ENCODE measurements around the gene CAPZB.

Gene CAPZB

DNA sequence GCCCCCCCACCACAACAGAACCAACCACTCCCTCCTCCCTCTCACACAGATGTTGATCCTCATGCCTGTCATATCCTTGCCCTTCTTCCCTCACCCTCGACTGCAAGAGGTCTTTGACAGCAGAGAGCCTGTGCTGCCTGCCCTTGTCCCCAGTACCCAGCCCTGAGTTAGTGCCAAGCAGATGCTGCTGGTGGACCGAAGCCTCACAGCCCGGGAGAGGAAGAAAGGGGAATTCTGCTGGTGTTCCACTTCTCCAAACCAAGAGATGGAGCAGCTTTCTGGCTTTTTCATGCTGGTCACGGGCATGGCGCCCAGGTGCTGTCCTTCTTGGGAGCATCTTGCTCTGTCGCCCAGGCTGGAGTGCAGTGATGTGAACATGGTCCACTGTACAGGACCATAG is 104.1 kb downstream of the CAPZB start:
- no peak for DNase-seq

GRCh38 chr1:19377812-19378718 is 107.3 kb downstream of the CAPZB start:
- DNase-seq, result peak in 1 of 2 donors; percentile 13

DNA sequence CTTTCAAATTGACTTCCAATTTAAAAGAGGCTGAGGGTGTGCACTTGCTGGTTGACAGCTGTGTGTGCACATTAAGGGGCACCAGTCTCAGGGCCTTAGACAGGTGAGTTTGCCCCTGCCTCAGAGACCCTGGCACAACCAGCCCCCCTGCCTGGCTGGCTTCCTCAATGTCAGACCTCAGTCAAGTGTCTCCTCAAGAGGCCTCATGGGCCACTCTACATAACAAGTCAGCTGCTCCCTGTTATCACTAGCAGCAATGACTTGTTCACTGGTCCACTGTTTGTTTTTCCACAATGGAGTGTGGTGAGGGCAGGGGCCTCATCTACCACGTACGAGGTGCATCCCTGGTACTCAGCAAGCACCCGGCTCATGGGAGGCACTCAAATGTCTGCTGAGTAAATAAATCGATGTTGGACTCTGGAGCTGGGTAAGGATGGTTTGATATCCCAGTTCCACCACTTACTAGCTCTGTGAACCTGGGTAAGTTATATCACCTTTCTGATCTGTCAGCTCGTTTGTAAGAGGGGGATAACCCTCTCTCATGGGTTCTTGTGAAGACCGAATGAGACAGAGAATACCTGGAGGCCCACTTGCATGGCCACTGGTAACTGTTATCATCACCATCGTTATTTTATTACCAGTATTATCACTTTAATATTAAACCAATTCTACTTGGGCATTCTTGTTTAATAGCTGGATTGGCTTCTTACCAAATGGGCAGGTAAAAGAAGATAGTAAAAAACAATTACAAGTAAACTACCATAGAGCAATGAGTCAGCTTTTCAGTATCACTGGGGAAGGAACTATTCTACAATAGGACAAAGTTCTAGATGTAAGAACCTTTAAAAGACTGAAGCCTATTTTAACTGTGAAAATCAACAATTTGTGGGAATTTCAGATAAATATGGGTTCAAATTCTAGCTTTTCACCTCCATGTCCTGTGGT is 108.6 kb downstream of the CAPZB start:
- DNase-seq, result no peak

DNA sequence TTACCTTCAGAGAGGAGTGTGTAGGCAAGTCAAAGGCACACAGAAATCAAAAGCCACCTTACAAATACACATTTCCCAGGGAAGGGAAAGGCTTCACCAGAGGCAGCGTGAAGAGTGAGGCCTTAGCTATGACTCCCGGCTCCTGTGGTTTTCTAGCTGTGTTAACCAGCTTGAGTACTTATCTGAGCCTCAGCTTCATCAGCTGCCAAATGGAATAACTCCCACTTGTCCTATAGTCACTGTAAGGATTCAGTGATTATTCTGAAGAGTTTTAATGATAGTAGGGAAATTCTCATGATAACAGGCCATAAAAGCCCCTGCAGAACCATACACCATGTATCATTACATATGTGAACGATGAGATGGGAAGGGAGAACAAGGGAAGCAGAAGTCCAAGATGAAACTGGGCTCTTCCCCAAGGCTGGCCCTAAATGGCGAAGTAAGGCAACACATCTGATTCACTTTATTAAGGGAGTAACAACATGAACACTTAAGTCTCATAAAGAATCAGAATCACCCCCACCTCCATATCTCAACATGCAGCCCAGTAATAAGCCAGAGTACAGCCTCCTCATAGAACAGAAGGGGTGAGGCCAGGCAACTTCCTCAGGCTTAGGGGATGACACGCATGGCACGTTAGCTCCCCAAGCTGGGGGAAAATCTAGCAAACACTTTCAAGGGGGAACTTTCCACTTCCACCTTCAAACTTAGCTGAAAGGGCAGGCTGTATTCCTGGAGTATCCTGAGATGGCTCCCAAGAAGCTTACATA is 109.5 kb downstream of the CAPZB start:
- DNase-seq, result no peak

- DNase-seq, result no peak
These were observed 110.4 kb downstream of the CAPZB start for GRCh38 chr1:19374926-19375325.

DNA sequence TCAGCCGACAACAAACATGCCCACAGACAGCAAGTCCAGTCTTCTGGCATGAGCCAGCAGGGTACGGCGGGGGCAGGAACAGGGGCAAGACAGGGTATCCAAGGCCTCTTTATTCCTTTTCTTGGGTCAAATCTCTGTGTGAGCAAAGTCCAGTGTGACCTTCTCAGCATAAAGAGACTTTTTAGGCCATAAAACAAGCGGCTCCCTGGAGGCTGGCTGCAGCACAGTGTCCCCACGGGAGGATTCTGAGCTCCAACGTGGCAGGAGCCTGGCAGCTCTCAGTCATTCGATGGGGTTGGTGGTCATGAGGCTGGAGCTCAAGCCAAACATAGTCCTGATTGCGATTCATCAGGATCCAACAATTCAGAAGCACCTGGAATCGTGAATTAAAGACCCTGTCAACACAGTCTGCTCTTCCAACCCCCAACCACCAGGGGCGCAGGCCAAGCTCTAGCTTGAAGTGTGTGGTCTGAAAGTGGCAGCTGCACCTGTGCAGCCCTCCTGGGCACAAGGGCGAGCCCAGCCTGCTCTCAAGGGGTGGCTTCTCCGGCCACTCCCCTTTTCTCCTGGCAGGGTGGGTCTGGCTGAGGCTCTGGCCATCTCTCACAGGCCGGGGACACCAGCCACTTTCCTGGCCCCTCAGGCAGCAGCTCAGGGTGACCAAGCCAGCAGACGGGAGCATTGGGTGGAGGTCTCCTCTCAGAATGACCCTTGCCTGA is 111.1 kb downstream of the CAPZB start:
- DNase-seq, result no peak

- no peak for DNase-seq
These were observed 111.9 kb downstream of the CAPZB start for GRCh38 chr1:19373211-19374082.

DNA sequence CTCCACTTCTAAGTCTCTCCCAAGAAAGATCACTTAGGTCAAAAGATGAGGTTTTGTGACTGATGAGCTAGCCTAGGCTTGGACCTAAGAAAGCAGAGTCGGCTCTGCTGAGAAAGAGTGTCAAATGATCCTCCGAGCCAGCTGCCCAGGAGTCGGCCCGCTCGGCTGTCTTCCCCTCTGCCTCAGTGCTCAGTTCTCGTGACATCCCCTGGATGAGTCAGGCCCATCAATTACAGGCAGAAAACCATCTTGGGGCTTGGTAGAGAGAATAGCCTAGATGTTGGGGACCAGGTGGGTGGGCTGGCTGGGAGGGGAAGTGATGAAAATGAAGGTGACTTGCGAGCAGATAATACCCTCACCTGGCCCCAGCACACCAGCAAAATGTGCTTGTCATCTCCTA is 112.7 kb downstream of the CAPZB start:
- DNase-seq, result no peak

GRCh38 chr1:19372136-19372514 is 113.2 kb downstream of the CAPZB start:
- no peak for DNase-seq

GRCh38 chr1:19371226-19372135 is 113.9 kb downstream of the CAPZB start:
- no peak for DNase-seq

- no peak for DNase-seq
These were observed 114.7 kb downstream of the CAPZB start for GRCh38 chr1:19370453-19371170.

DNA sequence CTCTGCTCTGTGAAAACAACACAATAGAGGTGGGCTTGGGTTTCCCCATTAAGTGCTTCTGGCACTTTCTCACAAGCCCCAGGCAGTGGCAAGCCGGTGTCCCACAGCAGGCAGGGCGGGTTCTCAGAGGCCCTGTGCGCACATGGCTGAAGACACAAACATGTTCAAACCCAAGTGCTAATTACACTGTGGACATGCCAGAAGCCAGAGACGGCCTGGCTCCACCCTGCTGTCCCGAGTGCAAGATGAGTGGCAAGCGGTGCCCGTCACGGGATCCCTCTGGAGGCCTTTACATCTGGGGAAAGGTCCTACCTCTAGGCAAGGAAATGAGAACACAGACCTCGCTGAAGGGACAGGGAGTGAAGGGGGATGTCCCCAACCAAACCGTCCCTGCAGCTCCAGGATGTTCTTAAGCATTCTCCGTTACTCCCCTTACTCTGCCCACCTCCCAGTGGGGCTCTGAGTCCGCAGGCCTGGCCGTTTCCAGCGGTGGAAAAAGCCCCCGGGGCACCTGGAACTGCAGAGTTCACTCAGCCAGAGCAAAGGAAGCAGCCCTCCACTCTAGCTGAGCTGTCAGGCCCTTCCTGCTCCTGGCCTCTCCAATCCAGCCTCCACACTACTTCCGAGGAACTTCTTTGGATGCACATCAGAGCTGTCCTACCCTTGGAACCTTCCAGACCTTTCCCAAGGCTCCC is 115.8 kb downstream of the CAPZB start:
- no peak for DNase-seq

DNA sequence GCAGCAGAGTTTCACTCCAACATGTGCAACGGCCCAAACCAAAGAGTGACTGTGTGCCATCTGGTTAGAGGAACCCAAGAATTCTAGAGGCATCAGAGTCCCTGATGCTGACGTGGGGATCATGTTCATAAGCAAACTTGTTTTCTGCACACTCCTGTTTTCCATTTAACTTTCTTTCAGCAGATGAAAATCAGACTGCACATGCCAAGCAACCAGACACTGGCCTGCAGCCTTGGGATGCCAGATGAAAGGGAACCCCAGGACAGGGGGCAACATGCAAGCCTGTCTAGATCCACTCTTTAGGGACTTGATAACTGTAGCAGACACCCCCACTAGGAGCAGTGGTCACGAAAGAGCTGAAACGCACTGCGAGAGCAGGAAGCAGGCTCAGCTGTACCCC is 116.4 kb downstream of the CAPZB start:
- DNase-seq, result no peak

GRCh38 chr1:19368050-19368449 is 117.3 kb downstream of the CAPZB start:
- no peak for DNase-seq

DNA sequence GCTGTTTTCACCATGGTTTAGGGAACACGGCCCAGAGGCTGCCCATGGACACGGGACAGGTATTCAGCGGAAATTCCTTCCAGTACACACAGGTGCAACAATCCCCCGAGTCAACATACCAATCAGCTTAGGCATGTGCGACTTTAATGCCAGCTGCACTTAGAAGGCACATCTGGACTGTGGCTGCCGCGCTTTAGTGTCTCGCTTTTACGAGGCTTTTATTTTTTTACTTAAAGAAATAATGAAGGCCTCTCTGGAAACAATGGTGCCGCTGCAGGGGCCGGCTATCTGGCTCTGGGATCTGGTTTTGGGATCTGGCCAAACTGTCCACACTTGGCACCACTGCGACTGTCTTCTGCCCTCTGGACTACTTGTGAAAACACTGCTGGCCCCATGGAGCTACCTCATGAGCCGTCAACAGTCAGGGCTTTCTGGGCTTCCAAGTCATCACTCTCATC is 117.7 kb downstream of the CAPZB start:
- DNase-seq, result no peak

- DNase-seq, result no peak
These were observed 118.5 kb downstream of the CAPZB start for GRCh38 chr1:19366599-19367536.

GRCh38 chr1:19365721-19366120 is 119.6 kb downstream of the CAPZB start:
- DNase-seq, result no peak

Measured in stimulated activated CD4-positive, alpha-beta T cell treated with anti-CD3 and anti-CD28 coated beads, Interleukin-2, amount 100 ng/mL, for 48 hours (primary cell).